ENCODE data around the gene UBXN10.

DNA sequence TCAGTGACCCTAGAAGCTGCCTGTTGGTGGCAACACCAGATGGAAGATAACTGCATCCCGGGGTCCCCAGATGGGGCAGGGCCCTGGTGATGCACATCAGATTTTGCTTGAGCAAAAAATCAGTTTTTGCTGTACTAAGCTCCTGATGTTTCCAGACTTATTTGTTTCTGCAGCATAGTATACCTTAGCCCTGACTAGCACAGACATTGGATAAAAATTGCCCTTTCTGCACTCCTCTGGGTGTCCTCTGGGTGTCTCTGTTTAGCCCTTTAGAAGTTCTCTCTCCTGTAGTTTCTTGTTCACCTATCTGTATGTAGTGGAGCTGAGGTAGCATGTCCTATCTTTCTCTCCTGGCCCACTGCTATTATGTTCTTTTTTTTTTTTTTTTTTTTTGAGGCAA is 30.7 kb downstream of the UBXN10 start:
- TF ChIP-seq, protein P1, sequence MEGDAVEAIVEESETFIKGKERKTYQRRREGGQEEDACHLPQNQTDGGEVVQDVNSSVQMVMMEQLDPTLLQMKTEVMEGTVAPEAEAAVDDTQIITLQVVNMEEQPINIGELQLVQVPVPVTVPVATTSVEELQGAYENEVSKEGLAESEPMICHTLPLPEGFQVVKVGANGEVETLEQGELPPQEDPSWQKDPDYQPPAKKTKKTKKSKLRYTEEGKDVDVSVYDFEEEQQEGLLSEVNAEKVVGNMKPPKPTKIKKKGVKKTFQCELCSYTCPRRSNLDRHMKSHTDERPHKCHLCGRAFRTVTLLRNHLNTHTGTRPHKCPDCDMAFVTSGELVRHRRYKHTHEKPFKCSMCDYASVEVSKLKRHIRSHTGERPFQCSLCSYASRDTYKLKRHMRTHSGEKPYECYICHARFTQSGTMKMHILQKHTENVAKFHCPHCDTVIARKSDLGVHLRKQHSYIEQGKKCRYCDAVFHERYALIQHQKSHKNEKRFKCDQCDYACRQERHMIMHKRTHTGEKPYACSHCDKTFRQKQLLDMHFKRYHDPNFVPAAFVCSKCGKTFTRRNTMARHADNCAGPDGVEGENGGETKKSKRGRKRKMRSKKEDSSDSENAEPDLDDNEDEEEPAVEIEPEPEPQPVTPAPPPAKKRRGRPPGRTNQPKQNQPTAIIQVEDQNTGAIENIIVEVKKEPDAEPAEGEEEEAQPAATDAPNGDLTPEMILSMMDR (IDR thresholded peaks at IDR 0.05): no peak
- no peak for TF ChIP-seq POLR2AphosphoS5 (IDR thresholded peaks at IDR 0.05; ENCODE audit: insufficient read depth in 1 of 2, low read depth in 1 of 2)

Measured in vagina (tissue), 2 donors.